Fibroblast of mammary gland (primary cell): ENCODE measurements around the gene DHH.
"Not testable (repeated sequence)": the region's sequence is repeated elsewhere in the genome, so short reads cannot be mapped to it uniquely, and the experiment has no call there.

Source experiments
- DNase-seq: peaks from one replicate; pipeline ENCODE4 v3.0.0-alpha.2; 2010; ENCODE audit warnings: low read depth
- H3K4me3 ChIP-seq: 2 replicates; pipeline ENCODE4 v1.5.1; 2011; ENCODE audit warnings: low read depth, mild to moderate bottlenecking, low read length, moderate library complexity; ENCODE audit not compliant: control insufficient read depth
- CTCF ChIP-seq: conservative IDR thresholded peaks from 2 replicates; pipeline ENCODE4 v1.5.1; 2011; ENCODE audit warnings: low read depth, low read length, inconsistent platforms; ENCODE audit not compliant: control insufficient read depth, insufficient read depth

The DHH gene

GRCh38 chr12:49094160-49094974 is at the start of gene DHH:
Gene DHH (minus strand): TSS chr12:49094801. CDS start chr12:49094512, 289 bp downstream.
- TF ChIP-seq CTCF: no peak

GRCh38 chr12:49144384-49144783 is 49.8 kb upstream of the DHH start:
- no peak overlapping the region for H3K4me3 ChIP-seq
- no peak for DNase-seq
- no peak for TF ChIP-seq CTCF

More at GRCh38 chr12:49094160-49094974, at the start of gene DHH:
- DNase-seq: no peak
- H3K4me3 ChIP-seq: no peak within 1 kb of the TSS

GRCh38 chr12:49138999-49139398 is 44.4 kb upstream of the DHH start:
- no peak for TF ChIP-seq CTCF
- no peak for DNase-seq

GRCh38 chr12:49138587-49138986 is 44.0 kb upstream of the DHH start:
- no peak for TF ChIP-seq CTCF
- no peak overlapping the region for H3K4me3 ChIP-seq
- no peak for DNase-seq

More at GRCh38 chr12:49138999-49139398, 44.4 kb upstream of the DHH start:
- no peak overlapping the region for H3K4me3 ChIP-seq

GRCh38 chr12:49137476-49137875 is 42.9 kb upstream of the DHH start:
- TF ChIP-seq CTCF: no peak
- no peak for DNase-seq
- H3K4me3 ChIP-seq: no peak overlapping the region

GRCh38 chr12:49136997-49137396 is 42.4 kb upstream of the DHH start:
- not testable (repeated sequence) for DNase-seq, H3K4me3 ChIP-seq

GRCh38 chr12:49133590-49133989 is 39.0 kb upstream of the DHH start:
- no peak overlapping the region for H3K4me3 ChIP-seq
- no peak for TF ChIP-seq CTCF
- no peak for DNase-seq
